ENCODE results near the gene HK2. TPM values are rescaled to one million over a fixed set of nuclear protein-coding genes. Genes with fewer than 3 reads are reported as not detected.

HK2 gene
- total and polyA plus RNA-seq, 2 donors = 4.8 to 8.2 TPM

GRCh38 chr2:74869517-74869916, 35.6 kb downstream of the HK2 start:
- no peak for DNase-seq (ENCODE audit: low read depth in 6 of 9, low spot score in 9 of 9)
- Histone ChIP-seq H3K4me3 (ENCODE audit: low read length in 2 of 2) (no peak overlapping the region), H3K27me3 (ENCODE audit: control insufficient read depth in 2 of 2, insufficient read depth in 1 of 2, low read length in 1 of 2) (no peaks in the 10 kb centered on the region), H3K9me3 (ENCODE audit: control insufficient read depth in 2 of 2, insufficient read depth in 1 of 2, low read length in 1 of 2) (no peaks in the 10 kb centered on the region), H3K4me1 (ENCODE audit: control insufficient read depth in 2 of 2, insufficient read depth in 2 of 2, low read length in 2 of 2) (peaks cover 3 to 38% of the 10 kb centered on the region in 2 donors), H3K36me3 (ENCODE audit: control insufficient read depth in 2 of 2, insufficient read depth in 2 of 2, low read length in 1 of 2) (peaks cover 0 to 28% of the 10 kb centered on the region in 2 donors), H3K27ac (ENCODE audit: low read depth in 1 of 2, low read length in 1 of 2) (no peak overlapping the region)
- WGBS = 87% methylated on average over 6 of the region's 6 CpGs

- WGBS = 41% methylated on average over 4 of the region's 4 CpGs
- Histone ChIP-seq H3K9me3 (ENCODE audit: control insufficient read depth in 2 of 2, insufficient read depth in 1 of 2, low read length in 1 of 2) (no peaks in the 10 kb centered on the region), H3K27ac (ENCODE audit: low read depth in 1 of 2, low read length in 1 of 2) (no peak overlapping the region), H3K4me3 (ENCODE audit: low read length in 2 of 2) (no peak overlapping the region), H3K36me3 (ENCODE audit: control insufficient read depth in 2 of 2, insufficient read depth in 2 of 2, low read length in 1 of 2) (peaks cover 0 to 32% of the 10 kb centered on the region in 2 donors), H3K4me1 (ENCODE audit: control insufficient read depth in 2 of 2, insufficient read depth in 2 of 2, low read length in 2 of 2) (peaks cover 3 to 36% of the 10 kb centered on the region in 2 donors), H3K27me3 (ENCODE audit: control insufficient read depth in 2 of 2, insufficient read depth in 1 of 2, low read length in 1 of 2) (no peaks in the 10 kb centered on the region)
- DNase-seq (ENCODE audit: low read depth in 6 of 9, low spot score in 9 of 9) = peak in 5 of 9 donors; percentile 22 to 66 (median 30)
Measured at GRCh38 chr2:74870951-74871350, 37.0 kb downstream of the HK2 start.

- Histone ChIP-seq H3K27ac (ENCODE audit: low read depth in 1 of 2, low read length in 1 of 2) (no peak overlapping the region), H3K4me3 (ENCODE audit: low read length in 2 of 2) (no peak overlapping the region), H3K36me3 (ENCODE audit: control insufficient read depth in 2 of 2, insufficient read depth in 2 of 2, low read length in 1 of 2) (peaks cover 0 to 34% of the 10 kb centered on the region in 2 donors), H3K9me3 (ENCODE audit: control insufficient read depth in 2 of 2, insufficient read depth in 1 of 2, low read length in 1 of 2) (no peaks in the 10 kb centered on the region), H3K27me3 (ENCODE audit: control insufficient read depth in 2 of 2, insufficient read depth in 1 of 2, low read length in 1 of 2) (no peaks in the 10 kb centered on the region), H3K4me1 (ENCODE audit: control insufficient read depth in 2 of 2, insufficient read depth in 2 of 2, low read length in 2 of 2) (peaks cover 3 to 34% of the 10 kb centered on the region in 2 donors)
- WGBS = 98% methylated on average over 6 of the region's 6 CpGs
- DNase-seq (ENCODE audit: low read depth in 6 of 9, low spot score in 9 of 9) = no peak
Measured at GRCh38 chr2:74871414-74871813, 37.5 kb downstream of the HK2 start.

GRCh38 chr2:74872389-74872836, 38.5 kb downstream of the HK2 start:
- H3K9me3 ChIP-seq (ENCODE audit: control insufficient read depth in 2 of 2, insufficient read depth in 1 of 2, low read length in 1 of 2) = no peaks in the 10 kb centered on the region
- H3K27me3 ChIP-seq (ENCODE audit: control insufficient read depth in 2 of 2, insufficient read depth in 1 of 2, low read length in 1 of 2) = no peaks in the 10 kb centered on the region
- no peak overlapping the region for H3K4me3 ChIP-seq (ENCODE audit: low read length in 2 of 2)
- peaks cover 3 to 30% of the 10 kb centered on the region in 2 donors for H3K4me1 ChIP-seq (ENCODE audit: control insufficient read depth in 2 of 2, insufficient read depth in 2 of 2, low read length in 2 of 2)
- peaks cover 0 to 40% of the 10 kb centered on the region in 2 donors for H3K36me3 ChIP-seq (ENCODE audit: control insufficient read depth in 2 of 2, insufficient read depth in 2 of 2, low read length in 1 of 2)
- H3K27ac ChIP-seq (ENCODE audit: low read depth in 1 of 2, low read length in 1 of 2) = no peak overlapping the region
- WGBS = 60% methylated on average over 2 of the region's 2 CpGs
- DNase-seq (ENCODE audit: low read depth in 6 of 9, low spot score in 9 of 9) = no peak

- H3K4me1 ChIP-seq (ENCODE audit: control insufficient read depth in 2 of 2, insufficient read depth in 2 of 2, low read length in 2 of 2) = peaks cover 3 to 27% of the 10 kb centered on the region in 2 donors
- WGBS = 99% methylated on average over 7 of the region's 7 CpGs
- no peak for DNase-seq (ENCODE audit: low read depth in 6 of 9, low spot score in 9 of 9)
- no peak overlapping the region for H3K27ac ChIP-seq (ENCODE audit: low read depth in 1 of 2, low read length in 1 of 2)
- H3K27me3 ChIP-seq (ENCODE audit: control insufficient read depth in 2 of 2, insufficient read depth in 1 of 2, low read length in 1 of 2) = no peaks in the 10 kb centered on the region
- H3K36me3 ChIP-seq (ENCODE audit: control insufficient read depth in 2 of 2, insufficient read depth in 2 of 2, low read length in 1 of 2) = peaks cover 0 to 40% of the 10 kb centered on the region in 2 donors
- no peak overlapping the region for H3K4me3 ChIP-seq (ENCODE audit: low read length in 2 of 2)
- no peaks in the 10 kb centered on the region for H3K9me3 ChIP-seq (ENCODE audit: control insufficient read depth in 2 of 2, insufficient read depth in 1 of 2, low read length in 1 of 2)
Measured at GRCh38 chr2:74873012-74873665, 39.2 kb downstream of the HK2 start.

GRCh38 chr2:74873678-74874640, 40.0 kb downstream of the HK2 start:
- Histone ChIP-seq H3K36me3 (ENCODE audit: control insufficient read depth in 2 of 2, insufficient read depth in 2 of 2, low read length in 1 of 2) (peaks cover 0 to 45% of the 10 kb centered on the region in 2 donors), H3K4me3 (ENCODE audit: low read length in 2 of 2) (no peak overlapping the region), H3K27ac (ENCODE audit: low read depth in 1 of 2, low read length in 1 of 2) (no peak overlapping the region), H3K9me3 (ENCODE audit: control insufficient read depth in 2 of 2, insufficient read depth in 1 of 2, low read length in 1 of 2) (no peaks in the 10 kb centered on the region), H3K27me3 (ENCODE audit: control insufficient read depth in 2 of 2, insufficient read depth in 1 of 2, low read length in 1 of 2) (no peaks in the 10 kb centered on the region), H3K4me1 (ENCODE audit: control insufficient read depth in 2 of 2, insufficient read depth in 2 of 2, low read length in 2 of 2) (peaks cover 3 to 22% of the 10 kb centered on the region in 2 donors)
- WGBS = 98% methylated on average over 26 of the region's 26 CpGs
- DNase-seq (ENCODE audit: low read depth in 6 of 9, low spot score in 9 of 9) = no peak

GRCh38 chr2:74876081-74876886, 42.4 kb downstream of the HK2 start:
- Histone ChIP-seq H3K4me3 (ENCODE audit: low read length in 2 of 2) (no peak overlapping the region), H3K4me1 (ENCODE audit: control insufficient read depth in 2 of 2, insufficient read depth in 2 of 2, low read length in 2 of 2) (peaks cover 0 to 13% of the 10 kb centered on the region in 2 donors)
- peak; percentile 33 to 84 (median 54) for DNase-seq (ENCODE audit: low read depth in 6 of 9, low spot score in 9 of 9)

GRCh38 chr2:74877376-74877775, 43.4 kb downstream of the HK2 start:
- WGBS = 89% methylated on average over 6 of the region's 6 CpGs

More at GRCh38 chr2:74876081-74876886, 42.4 kb downstream of the HK2 start:
- H3K9me3 ChIP-seq (ENCODE audit: control insufficient read depth in 2 of 2, insufficient read depth in 1 of 2, low read length in 1 of 2) = no peaks in the 10 kb centered on the region
- no peak overlapping the region for H3K27ac ChIP-seq (ENCODE audit: low read depth in 1 of 2, low read length in 1 of 2)
- H3K27me3 ChIP-seq (ENCODE audit: control insufficient read depth in 2 of 2, insufficient read depth in 1 of 2, low read length in 1 of 2) = no peaks in the 10 kb centered on the region
- 69% methylated on average over 13 of the region's 13 CpGs for WGBS
- peaks cover 0 to 64% of the 10 kb centered on the region in 2 donors for H3K36me3 ChIP-seq (ENCODE audit: control insufficient read depth in 2 of 2, insufficient read depth in 2 of 2, low read length in 1 of 2)

More at GRCh38 chr2:74877376-74877775, 43.4 kb downstream of the HK2 start:
- Histone ChIP-seq H3K36me3 (ENCODE audit: control insufficient read depth in 2 of 2, insufficient read depth in 2 of 2, low read length in 1 of 2) (peaks cover 0 to 61% of the 10 kb centered on the region in 2 donors), H3K4me1 (ENCODE audit: control insufficient read depth in 2 of 2, insufficient read depth in 2 of 2, low read length in 2 of 2) (peaks cover 0 to 4% of the 10 kb centered on the region in 2 donors), H3K9me3 (ENCODE audit: control insufficient read depth in 2 of 2, insufficient read depth in 1 of 2, low read length in 1 of 2) (no peaks in the 10 kb centered on the region), H3K4me3 (ENCODE audit: low read length in 2 of 2) (no peak overlapping the region), H3K27me3 (ENCODE audit: control insufficient read depth in 2 of 2, insufficient read depth in 1 of 2, low read length in 1 of 2) (no peaks in the 10 kb centered on the region), H3K27ac (ENCODE audit: low read depth in 1 of 2, low read length in 1 of 2) (no peak overlapping the region)
- no peak for DNase-seq (ENCODE audit: low read depth in 6 of 9, low spot score in 9 of 9)

Measured in thymus (tissue), 11 donors.